NT2/D1 (cell line): Measurements from ENCODE around the gene FBXO47.

Experiments
- DNase-seq: peaks from one replicate; pipeline ENCODE4 v3.0.0-alpha.2; 2011; ENCODE audit warnings: low read depth, low spot score
- H3K27me3 ChIP-seq: 2 replicates; pipeline ENCODE4 v1.6.0; 2011; ENCODE audit warnings: mild to moderate bottlenecking; ENCODE audit not compliant: insufficient read length, insufficient read depth
- H3K36me3 ChIP-seq: 2 replicates; pipeline ENCODE4 v1.6.1; 2011; ENCODE audit warnings: mild to moderate bottlenecking, low read length, mixed read lengths; ENCODE audit not compliant: insufficient read depth, insufficient read length
- H3K4me1 ChIP-seq: 2 replicates; pipeline ENCODE4 v1.5.1; 2011; ENCODE audit not compliant: insufficient read depth, insufficient read length
- H3K4me3 ChIP-seq: 2 replicates; pipeline ENCODE4 v1.5.1; 2011; ENCODE audit warnings: low read depth; ENCODE audit not compliant: insufficient read length
- H3K9ac ChIP-seq: 2 replicates; pipeline ENCODE4 v1.6.0; 2011; ENCODE audit warnings: low read depth; ENCODE audit not compliant: insufficient read length
- H3K9me3 ChIP-seq: 2 replicates; pipeline ENCODE4 v1.5.1; 2011; ENCODE audit warnings: mild to moderate bottlenecking, low read length; ENCODE audit not compliant: insufficient read depth
- SUZ12 ChIP-seq: IDR thresholded peaks from 2 replicates; pipeline ENCODE4 v1.6.1; 2011; ENCODE audit not compliant: insufficient read length, insufficient read depth; ENCODE audit errors: extremely low read depth
- YY1 ChIP-seq: IDR thresholded peaks from 2 replicates; pipeline ENCODE4 v1.6.1; 2011; ENCODE audit not compliant: insufficient read length, insufficient read depth
- ZNF274 ChIP-seq: IDR thresholded peaks from 2 replicates; pipeline ENCODE4 v1.6.1; 2011; ENCODE audit warnings: mild to moderate bottlenecking, low read depth, low read length

Gene FBXO47

GRCh38 chr17:38926293-38927070 is 40.7 kb downstream of the FBXO47 start:
- H3K4me1 ChIP-seq = peaks cover 13% of the 10 kb centered on the region
- TF ChIP-seq YY1 = no peak
- no peak for TF ChIP-seq ZNF274
- TF ChIP-seq SUZ12 = no peak
- no peaks in the 10 kb centered on the region for H3K36me3 ChIP-seq
- no peak for DNase-seq
- no peaks in the 10 kb centered on the region for H3K9me3 ChIP-seq
- peak overlapping the region; percentile 47 for H3K4me3 ChIP-seq
- no peaks in the 10 kb centered on the region for H3K27me3 ChIP-seq
- H3K9ac ChIP-seq = peak overlapping the region; percentile 83

- H3K27me3 ChIP-seq = no peaks in the 10 kb centered on the region
- DNase-seq = no peak
- TF ChIP-seq SUZ12 (no peak), YY1 (peak; percentile 49), ZNF274 (no peak)
- no peaks in the 10 kb centered on the region for H3K9me3 ChIP-seq
- peak within 1 kb of the TSS; percentile 83 for H3K9ac ChIP-seq
- H3K4me3 ChIP-seq = peak within 1 kb of the TSS; percentile 47
- H3K36me3 ChIP-seq = peaks cover 4% of the 10 kb centered on the region
- peaks cover 13% of the 10 kb centered on the region for H3K4me1 ChIP-seq
Observed at GRCh38 chr17:38925263-38925995, 41.8 kb downstream of the FBXO47 start, which contains the start of gene LASP1NB. Gene LASP1NB (plus strand): TSS chr17:38925614.

- no peak for DNase-seq
- no peak for TF ChIP-seq SUZ12
- TF ChIP-seq YY1 = no peak
- no peak for TF ChIP-seq ZNF274
Observed at GRCh38 chr17:38922538-38923297, 44.5 kb downstream of the FBXO47 start.

GRCh38 chr17:38921756-38922411 is 45.3 kb downstream of the FBXO47 start:
- Histone ChIP-seq H3K4me1 (peaks cover 17% of the 10 kb centered on the region), H3K27me3 (no peaks in the 10 kb centered on the region), H3K9me3 (no peaks in the 10 kb centered on the region), H3K9ac (no peak overlapping the region), H3K4me3 (no peak overlapping the region), H3K36me3 (peaks cover 38% of the 10 kb centered on the region)
- TF ChIP-seq ZNF274 = no peak
- no peak for TF ChIP-seq YY1
- no peak for TF ChIP-seq SUZ12
- no peak for DNase-seq

More at GRCh38 chr17:38922538-38923297, 44.5 kb downstream of the FBXO47 start:
- Histone ChIP-seq H3K4me1 (peaks cover 17% of the 10 kb centered on the region), H3K27me3 (no peaks in the 10 kb centered on the region), H3K9me3 (no peaks in the 10 kb centered on the region), H3K36me3 (peaks cover 30% of the 10 kb centered on the region), H3K9ac (no peak overlapping the region), H3K4me3 (no peak overlapping the region)

- H3K36me3 ChIP-seq = peaks cover 48% of the 10 kb centered on the region
- no peak overlapping the region for H3K4me3 ChIP-seq
- H3K4me1 ChIP-seq = peaks cover 17% of the 10 kb centered on the region
- TF ChIP-seq SUZ12 (no peak), YY1 (no peak), ZNF274 (no peak)
- DNase-seq = no peak
- H3K9me3 ChIP-seq = no peaks in the 10 kb centered on the region
- H3K27me3 ChIP-seq = no peaks in the 10 kb centered on the region
- no peak overlapping the region for H3K9ac ChIP-seq
Observed at GRCh38 chr17:38920374-38921291, 46.6 kb downstream of the FBXO47 start.
